ENCODE data around the gene TPP1. TPM values are rescaled to one million over a fixed set of nuclear protein-coding genes. Genes with fewer than 3 reads are reported as not detected.

TPP1 gene
- total and polyA plus RNA-seq, 10 of the 15 experiments (the other 5 are each of a cell fraction or from before 2014, with no cell fraction given), result 7.5 to 64.6 (median 38.3) TPM

DNA sequence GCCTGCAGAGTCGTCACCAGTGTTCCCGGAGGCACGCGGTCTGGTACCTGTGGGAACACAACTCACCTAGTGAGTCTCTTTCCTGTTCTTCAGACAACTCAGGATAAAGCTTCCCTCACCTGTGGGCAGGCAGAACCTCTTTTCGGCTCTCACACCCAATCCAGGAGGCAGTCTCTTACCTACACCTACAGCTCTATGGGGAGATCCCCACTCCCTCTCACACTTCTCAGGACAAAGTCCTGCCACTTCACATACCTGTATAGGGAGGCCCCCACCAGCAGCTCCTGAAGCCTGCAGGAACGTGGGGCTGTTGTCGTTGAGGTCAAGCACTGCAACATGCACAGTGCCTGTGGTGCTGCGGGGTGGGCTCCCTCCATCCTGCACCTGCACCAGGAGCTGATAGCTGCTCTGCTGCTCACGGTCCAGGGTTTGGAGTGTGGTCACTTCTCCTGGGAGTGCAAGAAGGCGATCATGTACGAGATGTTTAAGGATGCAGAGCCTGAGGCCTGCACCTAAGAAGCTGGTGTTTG lies 12.2 kb upstream of the TPP1 start (continued):
- TF ChIP-seq PBX3 (IDR thresholded peaks at IDR 0.05; ENCODE audit: insufficient replicate concordance, low read depth, low read length), result no peak
- no peak for TF ChIP-seq SRF (IDR thresholded peaks at IDR 0.05; ENCODE audit: low read depth in 2 of 2, low read length in 2 of 2)
- no peak for TF ChIP-seq ESRRA (IDR thresholded peaks at IDR 0.05; ENCODE audit: low read length)
- TF ChIP-seq RCOR1 (conservative IDR thresholded peaks at IDR 0.05; ENCODE audit: low read depth, low read length), result no peak

- Histone ChIP-seq H3K4me2 (ENCODE audit: control insufficient read depth, insufficient read depth) (no peak overlapping the region), H2AFZ (ENCODE audit: control insufficient read depth, low read depth, low read length) (no peak overlapping the region), H3K79me2 (ENCODE audit: control insufficient read depth, insufficient read depth, low read length) (no peaks in the 10 kb centered on the region), H3K27me3 (replicated peaks in 1 of 2; ENCODE audit: control insufficient read depth in 2 of 2, insufficient read depth in 2 of 2, low read length in 1 of 2) (no peaks in the 10 kb centered on the region), H4K20me1 (ENCODE audit: control insufficient read depth, insufficient read depth) (no peaks in the 10 kb centered on the region), H3K9ac (ENCODE audit: control insufficient read depth, insufficient read depth, low read length) (no peak overlapping the region), H3K36me3 (ENCODE audit: control insufficient read depth in 2 of 2, insufficient read depth in 2 of 2, low read length in 1 of 2) (no peaks in the 10 kb centered on the region), H3K27ac (ENCODE audit: control insufficient read depth, insufficient read depth) (no peak overlapping the region), H3K9me3 (replicated peaks; ENCODE audit: control insufficient read depth, insufficient read depth, low read length) (no peaks in the 10 kb centered on the region), H3K4me3 (no peak overlapping the region), H3K4me1 (ENCODE audit: control insufficient read depth, insufficient read depth, low read length) (peaks cover 9% of the 10 kb centered on the region)
- POLR2A ChIA-PET, result interaction anchor here (1.1 kb wide), 1 partner anchor 11 kb away, joined by 4 read pairs; the partner anchor contains the start of gene TPP1
- SMC1A ChIA-PET (ENCODE audit: uncharacterized antibody, unreplicated experiment), result interaction anchor here (0.8 to 1.0 kb wide), 2 partner anchors 10 to 11 kb away, joined by 3 read pairs; partner anchors contain the start of gene TPP1
- DNase-seq (ENCODE audit: low read depth, low spot score) (no peak), ATAC-seq (no peak), FAIRE-seq (no peak)
- CTCF ChIA-PET, result interaction anchor here (1.1 to 1.5 kb wide), 3 partner anchors 12 to 27 kb away, joined by 3 to 4 read pairs (median 3); partner anchors contain the start of genes ILK and TPP1
- in situ Hi-C loops (cut with MboI), result no loop called here
- 78% methylated on average over 28 of the region's 28 CpGs for WGBS (ENCODE audit: insufficient coverage, insufficient replicate concordance, low lambda C conversion rate, missing lambda C conversion rate)
- intact Hi-C loops (cut with micrococcal nuclease; ENCODE audit: unreplicated experiment), result no loop called here
- BruUV-seq (replicated peaks), result no TSS peak
- RAD21 ChIA-PET (ENCODE audit: unreplicated experiment), result interaction anchor here (1.0 kb wide), 1 partner anchor 31 kb away, joined by 3 read pairs; no protein-coding TSS in a partner anchor
- TF ChIP-seq TCF12 (IDR thresholded peaks at IDR 0.05; ENCODE audit: low read depth, low read length) (no peak), NBN (IDR thresholded peaks at IDR 0.05) (no peak), IKZF1 (conservative IDR thresholded peaks at IDR 0.05) (no peak), STAT3 (IDR thresholded peaks at IDR 0.05; ENCODE audit: low read depth, low read length) (no peak), ZNF274 (IDR thresholded peaks at IDR 0.05; ENCODE audit: insufficient read depth, insufficient read length) (no peak), ETV6 (conservative IDR thresholded peaks at IDR 0.05 in 1 of 2, IDR thresholded peaks at IDR 0.05 in 1 of 2; ENCODE audit: borderline replicate concordance in 1 of 2, low read depth in 1 of 2) (no peak), JUNB (IDR thresholded peaks at IDR 0.05) (no peak), ASH2L (IDR thresholded peaks at IDR 0.05; ENCODE audit: borderline replicate concordance, low read depth) (no peak), RB1 (IDR thresholded peaks at IDR 0.05; ENCODE audit: borderline replicate concordance) (no peak), FOXK2 (IDR thresholded peaks at IDR 0.05) (no peak), ZNF207 (IDR thresholded peaks at IDR 0.05; ENCODE audit: borderline replicate concordance) (no peak)
- TF ChIP-seq, protein P1, sequence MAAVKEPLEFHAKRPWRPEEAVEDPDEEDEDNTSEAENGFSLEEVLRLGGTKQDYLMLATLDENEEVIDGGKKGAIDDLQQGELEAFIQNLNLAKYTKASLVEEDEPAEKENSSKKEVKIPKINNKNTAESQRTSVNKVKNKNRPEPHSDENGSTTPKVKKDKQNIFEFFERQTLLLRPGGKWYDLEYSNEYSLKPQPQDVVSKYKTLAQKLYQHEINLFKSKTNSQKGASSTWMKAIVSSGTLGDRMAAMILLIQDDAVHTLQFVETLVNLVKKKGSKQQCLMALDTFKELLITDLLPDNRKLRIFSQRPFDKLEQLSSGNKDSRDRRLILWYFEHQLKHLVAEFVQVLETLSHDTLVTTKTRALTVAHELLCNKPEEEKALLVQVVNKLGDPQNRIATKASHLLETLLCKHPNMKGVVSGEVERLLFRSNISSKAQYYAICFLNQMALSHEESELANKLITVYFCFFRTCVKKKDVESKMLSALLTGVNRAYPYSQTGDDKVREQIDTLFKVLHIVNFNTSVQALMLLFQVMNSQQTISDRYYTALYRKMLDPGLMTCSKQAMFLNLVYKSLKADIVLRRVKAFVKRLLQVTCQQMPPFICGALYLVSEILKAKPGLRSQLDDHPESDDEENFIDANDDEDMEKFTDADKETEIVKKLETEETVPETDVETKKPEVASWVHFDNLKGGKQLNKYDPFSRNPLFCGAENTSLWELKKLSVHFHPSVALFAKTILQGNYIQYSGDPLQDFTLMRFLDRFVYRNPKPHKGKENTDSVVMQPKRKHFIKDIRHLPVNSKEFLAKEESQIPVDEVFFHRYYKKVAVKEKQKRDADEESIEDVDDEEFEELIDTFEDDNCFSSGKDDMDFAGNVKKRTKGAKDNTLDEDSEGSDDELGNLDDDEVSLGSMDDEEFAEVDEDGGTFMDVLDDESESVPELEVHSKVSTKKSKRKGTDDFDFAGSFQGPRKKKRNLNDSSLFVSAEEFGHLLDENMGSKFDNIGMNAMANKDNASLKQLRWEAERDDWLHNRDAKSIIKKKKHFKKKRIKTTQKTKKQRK (IDR thresholded peaks at IDR 0.05; ENCODE audit: low read depth, low read length), result no peak
- TF ChIP-seq, protein P2, sequence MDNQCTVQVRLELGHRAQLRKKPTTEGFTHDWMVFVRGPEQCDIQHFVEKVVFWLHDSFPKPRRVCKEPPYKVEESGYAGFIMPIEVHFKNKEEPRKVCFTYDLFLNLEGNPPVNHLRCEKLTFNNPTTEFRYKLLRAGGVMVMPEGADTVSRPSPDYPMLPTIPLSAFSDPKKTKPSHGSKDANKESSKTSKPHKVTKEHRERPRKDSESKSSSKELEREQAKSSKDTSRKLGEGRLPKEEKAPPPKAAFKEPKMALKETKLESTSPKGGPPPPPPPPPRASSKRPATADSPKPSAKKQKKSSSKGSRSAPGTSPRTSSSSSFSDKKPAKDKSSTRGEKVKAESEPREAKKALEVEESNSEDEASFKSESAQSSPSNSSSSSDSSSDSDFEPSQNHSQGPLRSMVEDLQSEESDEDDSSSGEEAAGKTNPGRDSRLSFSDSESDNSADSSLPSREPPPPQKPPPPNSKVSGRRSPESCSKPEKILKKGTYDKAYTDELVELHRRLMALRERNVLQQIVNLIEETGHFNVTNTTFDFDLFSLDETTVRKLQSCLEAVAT (IDR thresholded peaks at IDR 0.05), result no peak
Observed at GRCh38 chr11:6630632-6631291, 11.5 kb upstream of the TPP1 start.

Data from GM12878 (cell line).